Kidney (tissue), 14 donors: ENCODE data around the gene NR3C1. TPM values are rescaled to one million over a fixed set of nuclear protein-coding genes. Genes with fewer than 3 reads are reported as not detected.

Experiments used
- DNase-seq, 5 donors: peaks; one replicate each; pipeline ENCODE4 v3.0.0-alpha.2; 2013 to 2020
- FAIRE-seq: peaks from 2 replicates; lab custom pipeline; 2012; peaks lifted over from hg19 to GRCh38; lab: Jason Lieb, UNC
- H3K27ac ChIP-seq, 2 donors: one replicate each; pipeline ENCODE4 v1.7.0; 2013; ENCODE audit warnings: low read depth in 2 of 2, low read length in 2 of 2, inconsistent platforms in 1 of 2
- H3K27me3 ChIP-seq: one replicate; pipeline ENCODE4 v1.7.1; 2013; ENCODE audit warnings: low read length, inconsistent platforms; ENCODE audit not compliant: control insufficient read depth, insufficient read depth
- H3K36me3 ChIP-seq, 3 donors: one replicate each; pipeline versions ENCODE4 v1.7.0 to v1.7.1; 2013; ENCODE audit warnings: low read length in 3 of 3, control low read depth in 1 of 3, inconsistent platforms in 1 of 3; ENCODE audit not compliant: insufficient read depth in 3 of 3, control insufficient read depth in 2 of 3
- H3K4me1 ChIP-seq, 3 donors: one replicate each; pipeline versions ENCODE4 v1.7.0 to v1.7.1; 2013; ENCODE audit warnings: low read length in 3 of 3, inconsistent platforms in 1 of 3, low read depth in 1 of 3; ENCODE audit not compliant: control insufficient read depth in 2 of 3, insufficient read depth in 2 of 3
- H3K4me3 ChIP-seq, 3 donors: one replicate each; pipeline versions ENCODE4 v1.7.0 to v1.8.1; 2013; ENCODE audit warnings: low read length in 3 of 3, control low read depth in 1 of 3, inconsistent platforms in 1 of 3
- H3K9ac ChIP-seq, 3 donors: one replicate each; pipeline versions ENCODE4 v1.7.0 to v1.7.1; 2013; ENCODE audit warnings: low read length in 3 of 3, control low read depth in 1 of 3, inconsistent platforms in 1 of 3
- H3K9me3 ChIP-seq, 3 donors: one replicate each; pipeline versions ENCODE4 v1.7.0 to v1.7.1; 2013; ENCODE audit warnings: low read length in 3 of 3, control low read depth in 1 of 3, inconsistent platforms in 1 of 3; ENCODE audit not compliant: control insufficient read depth in 2 of 3, insufficient read depth in 1 of 3
- CTCF ChIP-seq: IDR thresholded peaks from 3 replicates; pipeline ENCODE4 v1.5.1; 2012; ENCODE audit warnings: mild to moderate bottlenecking, moderate library complexity, borderline replicate concordance; ENCODE audit not compliant: insufficient read depth; ENCODE audit errors: extremely low read depth
- intact Hi-C: fragments of 100-400 bp; cut with DNase I; formaldehyde crosslinking; loops from one replicate; pipeline ENCODE4 v1.11.1; 2022
- polyA plus RNA-seq: library from polyadenylated mRNA; stranded (reverse); fragments of 350-450 nt; fragmentation: Illumina TruSeq; extraction: RNeasy Lipid Tissue Mini Kit (QIAGEN cat#74804); gene quantifications from one replicate; pipeline ENCODE4 v1.2.3, GENCODE V29; 2014; ENCODE audit warnings: low read depth, low replicate concordance; ENCODE audit not compliant: insufficient read depth
- total RNA-seq: library from RNA; stranded (reverse); fragmentation: NEBNext Ultra II Directional; extraction: Animal tissue kit (Norgen Biotek cat#: 25700); gene quantifications from one replicate; pipeline ENCODE4 v1.2.1, GENCODE V29; 2021
- donor health status: control.
- donor health status: control.
- donor health status: control.
- donor health status: control.
- donor health status: control.
- donor health status: DM: yes; HTN: yes; CAD: no.
- donor health status: Normal renal cell carcinoma (clear cell type).

The NR3C1 gene
- total and polyA plus RNA-seq, 2 donors from 2014 or later = 23.4 to 69.0 TPM

GRCh38 chr5:143343042-143343441, 60.4 kb downstream of the NR3C1 start:
- no peaks in the 10 kb centered on the region for H3K9me3 ChIP-seq
- no peak overlapping the region for H3K9ac ChIP-seq
- H3K27ac ChIP-seq = no peak overlapping the region
- H3K4me3 ChIP-seq = no peak overlapping the region
- no peaks in the 10 kb centered on the region for H3K27me3 ChIP-seq
- H3K4me1 ChIP-seq = peaks cover 0 to 15% (median 2%) of the 10 kb centered on the region in 3 donors
- no peak for TF ChIP-seq CTCF
- DNase-seq (no peak), FAIRE-seq (no peak)
- intact Hi-C loops = no loop called here
- no peaks in the 10 kb centered on the region for H3K36me3 ChIP-seq

- Histone ChIP-seq H3K9me3 (no peaks in the 10 kb centered on the region), H3K9ac (no peak overlapping the region), H3K27ac (no peak overlapping the region), H3K36me3 (no peaks in the 10 kb centered on the region), H3K4me1 (peaks cover 0 to 11% (median 2%) of the 10 kb centered on the region in 3 donors), H3K27me3 (no peaks in the 10 kb centered on the region), H3K4me3 (no peak overlapping the region)
- TF ChIP-seq CTCF = no peak
- FAIRE-seq (no peak), DNase-seq (no peak)
- intact Hi-C loops = no loop called here
These were observed 60.9 kb downstream of the NR3C1 start for GRCh38 chr5:143342607-143343006.

DNA sequence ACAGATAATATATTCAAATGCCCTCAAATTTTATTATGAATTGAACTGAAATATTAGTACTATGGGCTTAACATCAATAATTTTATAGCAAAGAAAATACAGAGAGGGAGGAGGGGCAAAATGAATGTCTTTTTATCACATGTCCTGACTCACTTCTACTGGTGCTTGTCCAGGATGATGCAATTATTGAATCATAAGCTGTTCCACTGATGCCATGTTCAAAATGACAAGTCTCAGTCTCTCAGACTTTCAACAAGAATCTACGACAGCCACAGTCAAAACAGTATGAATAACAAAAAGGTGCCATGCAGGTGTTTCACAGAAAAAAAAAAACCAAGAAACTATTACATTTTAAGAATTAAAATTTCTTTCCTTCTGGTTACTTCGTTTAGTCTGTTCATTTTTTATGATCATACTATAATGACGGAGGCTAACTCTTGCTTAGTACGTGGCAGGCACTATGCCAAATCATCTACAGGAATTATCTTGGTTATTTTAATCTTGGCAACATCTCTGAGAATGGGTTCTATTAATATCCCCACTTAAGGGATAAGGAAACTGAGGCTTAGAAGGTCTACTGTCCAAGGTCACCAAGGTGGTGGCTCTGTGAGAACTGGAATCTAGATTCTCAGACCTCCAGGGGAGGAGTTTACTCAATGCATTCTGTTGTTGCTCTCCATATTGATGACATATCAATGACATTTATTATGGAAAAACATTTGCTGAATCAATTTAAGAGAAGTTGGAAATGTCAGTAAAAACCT, 61.5 kb downstream of the NR3C1 start:
- H3K9me3 ChIP-seq = no peaks in the 10 kb centered on the region
- H3K9ac ChIP-seq = no peak overlapping the region
- no peak overlapping the region for H3K27ac ChIP-seq
- H3K4me1 ChIP-seq = peaks cover 0 to 5% (median 0%) of the 10 kb centered on the region in 3 donors
- DNase-seq = no peak
- no peak overlapping the region for H3K4me3 ChIP-seq
- intact Hi-C loops = no loop called here
- H3K27me3 ChIP-seq = no peaks in the 10 kb centered on the region
- TF ChIP-seq CTCF = no peak
- FAIRE-seq = no peak
- no peaks in the 10 kb centered on the region for H3K36me3 ChIP-seq
